WTC11 (cell line): ENCODE data around the gene IGSF9B. TPM values are rescaled to one million over a fixed set of nuclear protein-coding genes. Genes with fewer than 3 reads are reported as not detected.

ENCODE experiments used
- ATAC-seq: fragments of 200-7000 bp; cut with Tn5 transposase; 2 replicates; pipeline ENCODE4 v1.10.0; 2021; ENCODE audit warnings: mild to moderate bottlenecking, moderate library complexity
- Bru-seq: library from RNA; stranded (reverse); fragments of 400-500 nt; gene quantifications from one replicate; lab custom pipeline; 2021; lab: Mats Ljungman, UMichigan
- CTCF ChIA-PET: fragments of 300-600 bp; sonication (Branson Sonifier 250); formaldehyde crosslinking; loops from one replicate; lab custom pipeline; 2021; ENCODE audit warnings: antibody characterized with exemption; lab: Charles Lee
- POLR2A ChIA-PET: fragments of 350-600 bp; sonication (Branson Sonifier 250); formaldehyde crosslinking; loops from one replicate; lab custom pipeline; 2021; ENCODE audit warnings: antibody characterized with exemption; lab: Charles Lee
- DNase-seq: peaks from one replicate; pipeline ENCODE4 v3.0.0; 2021; ENCODE audit warnings: low spot score
- H3K27ac Mint-ChIP-seq: 2 replicates; pipeline ENCODE4 v1.8.0; 2021; ENCODE audit warnings: mixed read lengths
- H3K27me3 Mint-ChIP-seq: 2 replicates; pipeline ENCODE4 v1.8.0; 2021; ENCODE audit warnings: low read depth, mild to moderate bottlenecking, moderate library complexity, mixed read lengths
- H3K36me3 Mint-ChIP-seq: 2 replicates; pipeline ENCODE4 v1.8.0; 2021; ENCODE audit warnings: mixed read lengths
- H3K4me1 Mint-ChIP-seq: 2 replicates; pipeline ENCODE4 v1.8.0; 2022; ENCODE audit warnings: mixed read lengths
- H3K4me3 Mint-ChIP-seq: 2 replicates; pipeline ENCODE4 v1.8.0; 2021; ENCODE audit warnings: mild to moderate bottlenecking, moderate library complexity, mixed read lengths
- H3K9me3 Mint-ChIP-seq: 2 replicates; pipeline ENCODE4 v1.8.0; 2021; ENCODE audit warnings: mixed read lengths
- E2F1 ChIP-seq: sonication (generic); formaldehyde crosslinking; IDR thresholded peaks from 2 replicates; pipeline ENCODE4 v1.8.0; 2022; ENCODE audit warnings: mild to moderate bottlenecking, missing genetic modification reagents
- FOXJ3 ChIP-seq: sonication (generic); formaldehyde crosslinking; IDR thresholded peaks from 2 replicates; pipeline ENCODE4 v1.9.0; 2021; ENCODE audit warnings: missing genetic modification reagents, mild to moderate bottlenecking, borderline replicate concordance
- FOXP4 ChIP-seq: sonication (generic); formaldehyde crosslinking; IDR thresholded peaks from 2 replicates; pipeline ENCODE4 v1.8.0; 2022; ENCODE audit warnings: mild to moderate bottlenecking, missing genetic modification reagents
- KAT7 ChIP-seq: sonication (generic); formaldehyde crosslinking; IDR thresholded peaks from 2 replicates; pipeline ENCODE4 v1.8.1; 2023; ENCODE audit warnings: missing genetic modification reagents, mild to moderate bottlenecking, borderline replicate concordance
- MAX ChIP-seq: sonication (generic); formaldehyde crosslinking; IDR thresholded peaks from 2 replicates; pipeline ENCODE4 v1.8.0; 2022; ENCODE audit warnings: mild to moderate bottlenecking, missing genetic modification reagents
- NFATC4 ChIP-seq: fragments of 250-450 bp; sonication (Bioruptor Pico); IDR thresholded peaks from 2 replicates; pipeline ENCODE4 v1.9.0; 2021; ENCODE audit warnings: mild to moderate bottlenecking
- NR3C1 ChIP-seq: sonication (generic); formaldehyde crosslinking; conservative IDR thresholded peaks from 2 replicates; pipeline ENCODE4 v1.8.1; 2023; ENCODE audit warnings: low read depth, mild to moderate bottlenecking, missing genetic modification reagents
- SMAD4 ChIP-seq: sonication (generic); formaldehyde crosslinking; IDR thresholded peaks from 2 replicates; pipeline ENCODE4 v1.8.0; 2022; ENCODE audit warnings: mild to moderate bottlenecking, missing genetic modification reagents
- SP1 ChIP-seq: sonication (generic); formaldehyde crosslinking; conservative IDR thresholded peaks from 2 replicates; pipeline ENCODE4 v1.8.1; 2022; ENCODE audit warnings: missing genetic modification reagents
- TP53 ChIP-seq: sonication (generic); formaldehyde crosslinking; IDR thresholded peaks from 2 replicates; pipeline ENCODE4 v1.8.1; 2023; ENCODE audit warnings: mild to moderate bottlenecking, missing genetic modification reagents
- ZNF232 ChIP-seq: sonication (generic); formaldehyde crosslinking; IDR thresholded peaks from 2 replicates; pipeline ENCODE4 v1.8.0; 2022; ENCODE audit warnings: mild to moderate bottlenecking, missing genetic modification reagents
- ZNF281 ChIP-seq: sonication (generic); formaldehyde crosslinking; IDR thresholded peaks from 2 replicates; pipeline ENCODE4 v1.8.0; 2023; ENCODE audit warnings: mild to moderate bottlenecking, missing genetic modification reagents
- ZNF396 ChIP-seq: fragments of 250-450 bp; sonication (Bioruptor Pico); IDR thresholded peaks from 2 replicates; pipeline ENCODE4 v1.8.0; 2021; ENCODE audit warnings: mild to moderate bottlenecking, moderate library complexity, borderline replicate concordance
- ZNF423 ChIP-seq: fragments of 250-450 bp; sonication (Bioruptor Pico); IDR thresholded peaks from 2 replicates; pipeline ENCODE4 v2.1.2; 2022; ENCODE audit warnings: mild to moderate bottlenecking, moderate library complexity
- long read RNA-seq, 3 experiments: library from RNA in 1 of 3; library from capped mRNA in 1 of 3; library from polyadenylated mRNA in 1 of 3; unstranded in 2 of 3; stranded (forward) in 1 of 3; transcript quantifications; one replicate each; pipeline ENCODE4 v2.0.0, GENCODE V29; 2021
- total RNA-seq: library from RNA; stranded (reverse); gene quantifications from 3 replicates; pipeline ENCODE4 v1.2.3, GENCODE V29; 2021
- TF ChIP-seq, protein P1 (sequence below): sonication (generic); formaldehyde crosslinking; IDR thresholded peaks from 2 replicates; pipeline ENCODE4 v1.8.0; 2023; ENCODE audit warnings: missing genetic modification reagents
- TF ChIP-seq, protein P2 (sequence below): fragments of 200-600 bp; IDR thresholded peaks from 2 replicates; pipeline ENCODE4 v1.8.0; 2022; ENCODE audit warnings: antibody characterized with exemption
- TF ChIP-seq, protein P3 (sequence below): sonication (generic); formaldehyde crosslinking; IDR thresholded peaks from 2 replicates; pipeline ENCODE4 v1.8.1; 2023; ENCODE audit warnings: mild to moderate bottlenecking, missing genetic modification reagents

IGSF9B gene, protein sequence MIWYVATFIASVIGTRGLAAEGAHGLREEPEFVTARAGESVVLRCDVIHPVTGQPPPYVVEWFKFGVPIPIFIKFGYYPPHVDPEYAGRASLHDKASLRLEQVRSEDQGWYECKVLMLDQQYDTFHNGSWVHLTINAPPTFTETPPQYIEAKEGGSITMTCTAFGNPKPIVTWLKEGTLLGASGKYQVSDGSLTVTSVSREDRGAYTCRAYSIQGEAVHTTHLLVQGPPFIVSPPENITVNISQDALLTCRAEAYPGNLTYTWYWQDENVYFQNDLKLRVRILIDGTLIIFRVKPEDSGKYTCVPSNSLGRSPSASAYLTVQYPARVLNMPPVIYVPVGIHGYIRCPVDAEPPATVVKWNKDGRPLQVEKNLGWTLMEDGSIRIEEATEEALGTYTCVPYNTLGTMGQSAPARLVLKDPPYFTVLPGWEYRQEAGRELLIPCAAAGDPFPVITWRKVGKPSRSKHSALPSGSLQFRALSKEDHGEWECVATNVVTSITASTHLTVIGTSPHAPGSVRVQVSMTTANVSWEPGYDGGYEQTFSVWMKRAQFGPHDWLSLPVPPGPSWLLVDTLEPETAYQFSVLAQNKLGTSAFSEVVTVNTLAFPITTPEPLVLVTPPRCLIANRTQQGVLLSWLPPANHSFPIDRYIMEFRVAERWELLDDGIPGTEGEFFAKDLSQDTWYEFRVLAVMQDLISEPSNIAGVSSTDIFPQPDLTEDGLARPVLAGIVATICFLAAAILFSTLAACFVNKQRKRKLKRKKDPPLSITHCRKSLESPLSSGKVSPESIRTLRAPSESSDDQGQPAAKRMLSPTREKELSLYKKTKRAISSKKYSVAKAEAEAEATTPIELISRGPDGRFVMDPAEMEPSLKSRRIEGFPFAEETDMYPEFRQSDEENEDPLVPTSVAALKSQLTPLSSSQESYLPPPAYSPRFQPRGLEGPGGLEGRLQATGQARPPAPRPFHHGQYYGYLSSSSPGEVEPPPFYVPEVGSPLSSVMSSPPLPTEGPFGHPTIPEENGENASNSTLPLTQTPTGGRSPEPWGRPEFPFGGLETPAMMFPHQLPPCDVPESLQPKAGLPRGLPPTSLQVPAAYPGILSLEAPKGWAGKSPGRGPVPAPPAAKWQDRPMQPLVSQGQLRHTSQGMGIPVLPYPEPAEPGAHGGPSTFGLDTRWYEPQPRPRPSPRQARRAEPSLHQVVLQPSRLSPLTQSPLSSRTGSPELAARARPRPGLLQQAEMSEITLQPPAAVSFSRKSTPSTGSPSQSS (N-terminal part only)
- total RNA-seq (52.7 to 57.1 TPM (median 55.2 TPM) in 3 replicates), Bru-seq, nascent RNA (percentile 68 among the genes with signal in this experiment)
- long read RNA-seq, experiment 1, partial matches to known transcripts, result 0 of 7 reads
- long read RNA-seq, experiment 1, other reads (novel, unspliced or antisense), result 7 of 7 reads
- long read RNA-seq, experiment 2, partial matches to known transcripts, result 0 of 1 reads
- long read RNA-seq, experiment 2, other reads (novel, unspliced or antisense), result 1 of 1 reads
- long read RNA-seq, experiment 3, partial matches to known transcripts, result 0 of 1 reads
- long read RNA-seq, experiment 3, other reads (novel, unspliced or antisense), result 1 of 1 reads

- Mint-ChIP-seq H3K27me3 (peaks cover 49% of the 10 kb centered on the region), H3K27ac (peak within 1 kb of the TSS; percentile 79; the same call in 1 of the 2 replicates), H3K4me3 (peak within 1 kb of the TSS; percentile 86), H3K9me3 (peaks cover 9% of the 10 kb centered on the region), H3K4me1 (peaks cover 47% of the 10 kb centered on the region), H3K36me3 (peaks cover 4% of the 10 kb centered on the region; the same call in 1 of the 2 replicates)
- ATAC-seq, result peak; percentile 92
- CTCF ChIA-PET, result interaction anchor here (0.6 to 4.6 kb wide), 4 partner anchors 10 to 417 kb away, joined by 4 to 25 read pairs (median 12); no protein-coding TSS in a partner anchor
- peak; percentile 91 for DNase-seq
- POLR2A ChIA-PET, result interaction anchor here (1.2 to 1.3 kb wide), 2 partner anchors 9 to 29 kb away, joined by 3 to 4 read pairs; no protein-coding TSS in a partner anchor
- TF ChIP-seq MAX, result peak; percentile 39; the same call in 1 of the 2 replicates
- TF ChIP-seq, protein P1, sequence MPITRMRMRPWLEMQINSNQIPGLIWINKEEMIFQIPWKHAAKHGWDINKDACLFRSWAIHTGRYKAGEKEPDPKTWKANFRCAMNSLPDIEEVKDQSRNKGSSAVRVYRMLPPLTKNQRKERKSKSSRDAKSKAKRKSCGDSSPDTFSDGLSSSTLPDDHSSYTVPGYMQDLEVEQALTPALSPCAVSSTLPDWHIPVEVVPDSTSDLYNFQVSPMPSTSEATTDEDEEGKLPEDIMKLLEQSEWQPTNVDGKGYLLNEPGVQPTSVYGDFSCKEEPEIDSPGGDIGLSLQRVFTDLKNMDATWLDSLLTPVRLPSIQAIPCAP (CRISPR knock-in tag), result peak; percentile 3; the same call in 1 of the 2 replicates
- TF ChIP-seq, protein P2, sequence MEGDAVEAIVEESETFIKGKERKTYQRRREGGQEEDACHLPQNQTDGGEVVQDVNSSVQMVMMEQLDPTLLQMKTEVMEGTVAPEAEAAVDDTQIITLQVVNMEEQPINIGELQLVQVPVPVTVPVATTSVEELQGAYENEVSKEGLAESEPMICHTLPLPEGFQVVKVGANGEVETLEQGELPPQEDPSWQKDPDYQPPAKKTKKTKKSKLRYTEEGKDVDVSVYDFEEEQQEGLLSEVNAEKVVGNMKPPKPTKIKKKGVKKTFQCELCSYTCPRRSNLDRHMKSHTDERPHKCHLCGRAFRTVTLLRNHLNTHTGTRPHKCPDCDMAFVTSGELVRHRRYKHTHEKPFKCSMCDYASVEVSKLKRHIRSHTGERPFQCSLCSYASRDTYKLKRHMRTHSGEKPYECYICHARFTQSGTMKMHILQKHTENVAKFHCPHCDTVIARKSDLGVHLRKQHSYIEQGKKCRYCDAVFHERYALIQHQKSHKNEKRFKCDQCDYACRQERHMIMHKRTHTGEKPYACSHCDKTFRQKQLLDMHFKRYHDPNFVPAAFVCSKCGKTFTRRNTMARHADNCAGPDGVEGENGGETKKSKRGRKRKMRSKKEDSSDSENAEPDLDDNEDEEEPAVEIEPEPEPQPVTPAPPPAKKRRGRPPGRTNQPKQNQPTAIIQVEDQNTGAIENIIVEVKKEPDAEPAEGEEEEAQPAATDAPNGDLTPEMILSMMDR, result no peak
- TF ChIP-seq SP1, result peak; percentile 43; the same call in 1 of the 2 replicates
- TF ChIP-seq ZNF281 (CRISPR knock-in tag), result no peak
- TF ChIP-seq, protein P3, sequence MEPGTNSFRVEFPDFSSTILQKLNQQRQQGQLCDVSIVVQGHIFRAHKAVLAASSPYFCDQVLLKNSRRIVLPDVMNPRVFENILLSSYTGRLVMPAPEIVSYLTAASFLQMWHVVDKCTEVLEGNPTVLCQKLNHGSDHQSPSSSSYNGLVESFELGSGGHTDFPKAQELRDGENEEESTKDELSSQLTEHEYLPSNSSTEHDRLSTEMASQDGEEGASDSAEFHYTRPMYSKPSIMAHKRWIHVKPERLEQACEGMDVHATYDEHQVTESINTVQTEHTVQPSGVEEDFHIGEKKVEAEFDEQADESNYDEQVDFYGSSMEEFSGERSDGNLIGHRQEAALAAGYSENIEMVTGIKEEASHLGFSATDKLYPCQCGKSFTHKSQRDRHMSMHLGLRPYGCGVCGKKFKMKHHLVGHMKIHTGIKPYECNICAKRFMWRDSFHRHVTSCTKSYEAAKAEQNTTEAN (CRISPR knock-in tag), result 0 out of 2 replicates have a peak, but pooled peaks have one; percentile 61
- TF ChIP-seq KAT7 (CRISPR knock-in tag), result 0 out of 2 replicates have a peak, but pooled peaks have one; percentile 34
- 0 out of 2 replicates have a peak, but pooled peaks have one; percentile 26 for TF ChIP-seq TP53
- TF ChIP-seq NR3C1 (CRISPR knock-in tag), result no peak
- no peak for TF ChIP-seq ZNF396
- TF ChIP-seq SMAD4 (CRISPR knock-in tag), result no peak
- TF ChIP-seq NFATC4, result no peak
- no peak for TF ChIP-seq ZNF423 (CRISPR knock-in tag)
- no peak for TF ChIP-seq FOXJ3
- no peak for TF ChIP-seq ZNF232
- TF ChIP-seq FOXP4, result no peak
- no peak for TF ChIP-seq E2F1
Measured at GRCh38 chr11:133956650-133957633, at the start of gene IGSF9B. IGSF9B (minus strand) TSS chr11:133956968; CDS start chr11:133956754, 214 bp downstream.
